HG02840 (cell line): Measurements from ENCODE around the gene TACC2.

Source experiments
- ATAC-seq: cut with Tn5 transposase; IDR thresholded peaks from one replicate; pipeline ENCODE4 v1.9.1; 2021; ENCODE audit warnings: mild to moderate bottlenecking, moderate library complexity, moderate number of reproducible peaks; ENCODE audit not compliant: unreplicated experiment, low FRiP score

Gene TACC2

GRCh38 chr10:122115874-122116273, 126.9 kb downstream of the TACC2 start:
- ATAC-seq = no peak

- no peak for ATAC-seq
Observed at GRCh38 chr10:122116331-122116730, 127.4 kb downstream of the TACC2 start.

- no peak for ATAC-seq
Observed at GRCh38 chr10:122117475-122117874, 128.5 kb downstream of the TACC2 start.

GRCh38 chr10:122120008-122120744, 131.2 kb downstream of the TACC2 start:
- ATAC-seq = no peak

- no peak for ATAC-seq
Observed at GRCh38 chr10:122121059-122121458, 132.1 kb downstream of the TACC2 start.

- ATAC-seq = no peak
Observed at GRCh38 chr10:122122493-122122892, 133.5 kb downstream of the TACC2 start.

- ATAC-seq = no peak
Observed at GRCh38 chr10:122123186-122123585, 134.2 kb downstream of the TACC2 start.

- no peak for ATAC-seq
Observed at GRCh38 chr10:122124342-122124741, 135.4 kb downstream of the TACC2 start.

GRCh38 chr10:122124808-122125207, 135.8 kb downstream of the TACC2 start:
- no peak for ATAC-seq

- ATAC-seq = no peak
Observed at GRCh38 chr10:122126763-122127659, 138.0 kb downstream of the TACC2 start.

- no peak for ATAC-seq
Observed at GRCh38 chr10:122127943-122128342, 139.0 kb downstream of the TACC2 start.

GRCh38 chr10:122128357-122128756, 139.4 kb downstream of the TACC2 start:
- ATAC-seq = no peak

GRCh38 chr10:122130474-122131110, 141.6 kb downstream of the TACC2 start:
- no peak for ATAC-seq

- ATAC-seq = no peak
Observed at GRCh38 chr10:122132331-122132755, 143.4 kb downstream of the TACC2 start.

GRCh38 chr10:122132882-122133565, 144.1 kb downstream of the TACC2 start:
- ATAC-seq = no peak

GRCh38 chr10:122135251-122136025, 146.5 kb downstream of the TACC2 start:
- ATAC-seq = no peak

GRCh38 chr10:122138831-122139625, 150.1 kb downstream of the TACC2 start:
- no peak for ATAC-seq

- ATAC-seq = no peak
Observed at GRCh38 chr10:122139627-122140170, 150.7 kb downstream of the TACC2 start.

- no peak for ATAC-seq
Observed at GRCh38 chr10:122140461-122140902, 151.5 kb downstream of the TACC2 start.
